HEK293T (cell line): Measurements from ENCODE around the gene PHF23.

Source experiments
- BHLHE40 ChIP-seq: fragments of 450-650 bp; IDR thresholded peaks from 2 replicates; pipeline ENCODE4 v1.6.1; 2016; ENCODE audit warnings: mild to moderate bottlenecking, moderate library complexity, borderline replicate concordance
- CTBP1 ChIP-seq: fragments of 450-650 bp; IDR thresholded peaks from 2 replicates; pipeline ENCODE4 v1.6.1; 2016; ENCODE audit warnings: borderline replicate concordance
- ELF4 ChIP-seq: fragments of 450-650 bp; IDR thresholded peaks from 2 replicates; pipeline ENCODE4 v1.6.1; 2017; ENCODE audit warnings: antibody characterized with exemption
- FOXA1 ChIP-seq: fragments of 450-650 bp; IDR thresholded peaks from 2 replicates; pipeline ENCODE4 v1.6.1; 2016; ENCODE audit warnings: mild to moderate bottlenecking
- FOXM1 ChIP-seq: fragments of 450-650 bp; IDR thresholded peaks from 2 replicates; pipeline ENCODE4 v1.6.1; 2017; ENCODE audit warnings: mild to moderate bottlenecking, borderline replicate concordance
- LEF1 ChIP-seq: fragments of 450-650 bp; IDR thresholded peaks from 2 replicates; pipeline ENCODE4 v1.6.1; 2017; ENCODE audit warnings: mild to moderate bottlenecking, borderline replicate concordance
- NFRKB ChIP-seq: fragments of 450-650 bp; IDR thresholded peaks from 2 replicates; pipeline ENCODE4 v1.6.1; 2016; ENCODE audit warnings: mild to moderate bottlenecking, moderate library complexity
- SP1 ChIP-seq: fragments of 450-650 bp; IDR thresholded peaks from 2 replicates; pipeline ENCODE4 v1.6.1; 2017
- SUZ12 ChIP-seq: fragments of 450-650 bp; IDR thresholded peaks from 2 replicates; pipeline ENCODE4 v1.6.1; 2016; ENCODE audit warnings: mild to moderate bottlenecking
- TARDBP ChIP-seq: fragments of 450-650 bp; IDR thresholded peaks from 2 replicates; pipeline ENCODE4 v1.6.1; 2016
- ZNF384 ChIP-seq: fragments of 450-650 bp; IDR thresholded peaks from 2 replicates; pipeline ENCODE4 v1.6.1; 2016

- no peak for TF ChIP-seq LEF1
- TF ChIP-seq TARDBP: no peak
- no peak for TF ChIP-seq FOXM1
- no peak for TF ChIP-seq NFRKB
- no peak for TF ChIP-seq SP1
- no peak for TF ChIP-seq SUZ12
- no peak for TF ChIP-seq BHLHE40
- TF ChIP-seq ELF4: no peak
- TF ChIP-seq FOXA1: no peak
- no peak for TF ChIP-seq CTBP1
- TF ChIP-seq ZNF384: no peak
Observed at GRCh38 chr17:7237761-7238419, 1.4 kb downstream of the PHF23 start.
